ENCODE results near the gene MAP4K4.

DNA sequence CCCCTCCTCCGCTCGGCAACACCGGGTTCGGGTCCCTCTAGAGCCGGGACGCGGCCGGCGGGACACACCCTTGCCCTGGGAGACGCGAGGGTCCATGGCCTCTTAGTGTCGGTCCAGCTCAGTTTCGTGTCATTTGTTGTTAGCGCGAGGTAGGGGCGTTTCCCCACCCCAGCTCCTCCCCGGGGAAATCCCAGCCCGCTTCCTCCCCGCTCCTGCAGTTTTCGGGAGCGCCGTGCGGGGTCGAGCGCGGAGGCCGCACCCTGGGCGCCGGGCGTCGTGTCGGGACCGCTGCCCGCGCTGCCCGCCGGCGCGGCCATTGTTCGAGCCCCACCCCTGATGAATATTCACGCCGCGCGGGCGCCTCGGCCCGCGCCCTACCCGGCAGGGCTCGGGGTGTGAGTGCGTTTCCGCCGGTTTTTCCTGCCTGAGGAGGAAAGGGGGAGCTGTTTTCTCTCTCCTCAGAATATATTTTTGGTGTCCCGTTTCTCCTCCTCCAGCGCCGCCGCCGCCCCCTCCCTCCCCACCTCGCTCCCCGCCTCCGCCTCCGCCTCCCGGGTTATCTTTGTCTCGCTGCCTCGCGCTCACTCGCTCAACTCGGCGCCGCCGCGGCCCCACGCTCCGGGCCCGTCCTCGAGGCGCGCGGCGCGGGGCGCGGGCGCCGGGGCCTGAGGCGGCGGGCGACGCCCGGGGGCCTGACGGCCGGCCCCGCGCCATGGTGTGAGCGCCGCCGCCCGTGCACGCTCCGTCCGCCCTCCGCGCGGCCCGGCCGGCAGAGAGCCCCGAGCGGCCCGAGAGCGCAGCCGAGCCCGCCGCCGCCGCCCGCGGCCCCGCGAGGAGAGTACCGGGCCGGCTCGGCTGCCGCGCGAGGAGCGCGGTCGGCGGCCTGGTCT, at the start of gene MAP4K4:
- TF ChIP-seq EZH2phosphoT487 (IDR thresholded peaks at IDR 0.05; ENCODE audit: insufficient read depth, low read depth) (no peak), EZH2 (IDR thresholded peaks at IDR 0.05; ENCODE audit: insufficient read depth, poor library complexity, severe bottlenecking) (no peak)

All from GM23248 (cell line).